NCI-H1694 treated with DMSO at 0.1 percent for 48 hours (cell line): ENCODE data around the gene GORASP1.

Experiments
- DNase-seq: peaks from one replicate; lab custom pipeline; 2025; lab: John Stamatoyannopoulos, UW

GORASP1 gene

DNA sequence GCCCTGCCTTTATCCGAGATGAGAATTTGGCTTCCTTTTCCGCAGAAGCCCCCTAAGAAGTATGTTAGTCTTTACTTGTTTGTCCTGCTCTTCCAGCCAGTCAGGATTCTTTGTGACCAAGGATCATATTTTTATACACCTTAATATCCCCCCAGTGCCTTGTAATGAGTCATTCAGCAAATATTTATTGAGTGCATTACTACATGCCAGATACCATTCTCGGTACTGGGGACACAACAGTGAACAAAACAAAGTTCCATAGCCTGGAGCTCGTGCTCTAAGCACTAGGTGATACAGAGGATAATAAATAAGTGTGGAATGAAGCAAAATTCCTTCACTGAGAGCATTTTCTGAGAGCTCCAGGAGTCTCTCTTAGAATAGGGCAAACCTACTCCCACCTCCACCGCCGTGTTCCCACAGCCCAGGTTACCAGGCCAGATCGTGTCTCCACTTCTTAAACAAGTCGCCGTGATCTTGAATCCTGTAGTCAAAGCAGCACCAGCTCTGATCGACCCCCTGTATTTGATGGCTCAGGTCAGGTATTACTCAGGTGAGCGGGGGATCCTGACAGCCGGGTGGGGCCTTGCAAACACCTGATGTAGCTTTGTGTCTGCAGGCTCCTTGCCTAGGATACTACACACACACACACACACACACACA is 18.5 kb upstream of the GORASP1 start:
- DNase-seq, result no peak

DNA sequence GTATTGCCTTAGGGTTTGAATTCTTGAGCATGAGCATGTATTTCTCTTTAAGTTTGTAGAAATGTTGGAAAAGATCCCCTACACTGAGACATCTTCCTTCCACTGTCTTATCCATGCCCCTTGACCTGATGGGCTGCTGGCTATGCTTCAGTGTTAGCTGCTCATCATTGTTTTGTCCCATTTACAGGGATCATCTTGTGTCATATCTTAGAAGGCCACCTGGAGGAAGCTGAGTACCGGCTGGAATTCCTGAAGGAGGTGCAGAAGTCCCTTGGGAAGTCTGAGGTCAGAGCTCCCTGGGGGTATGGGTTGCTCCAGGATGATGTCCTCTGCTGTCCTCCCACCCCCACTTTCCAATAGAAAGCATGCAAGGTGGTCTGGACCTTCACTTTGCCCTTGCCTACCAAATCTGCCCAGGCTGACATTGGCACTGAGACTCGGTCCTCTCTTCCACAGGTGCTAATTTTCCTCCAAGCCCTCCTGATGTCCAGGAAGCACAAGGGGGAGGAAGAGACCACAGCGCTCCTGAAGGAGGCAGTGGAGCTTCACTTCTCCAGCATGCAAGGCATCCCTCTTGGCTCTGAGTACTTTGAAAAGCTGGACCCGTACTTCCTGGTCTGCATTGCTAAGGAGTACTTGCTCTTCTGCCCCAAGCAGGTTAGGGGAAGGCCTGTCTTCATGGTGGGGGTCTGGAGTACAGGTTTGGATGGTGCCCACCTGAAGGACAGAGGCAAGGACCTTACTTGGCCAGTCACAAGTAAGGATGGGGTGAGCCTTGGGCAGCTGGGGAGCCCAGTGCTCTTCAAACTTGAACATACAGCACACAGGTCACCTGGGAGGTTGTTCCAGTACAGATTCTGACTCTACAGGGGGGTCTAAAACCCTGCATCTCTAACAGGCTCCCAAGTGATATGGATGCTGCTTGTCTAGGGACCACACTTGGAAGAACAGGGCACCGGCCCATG is 17.7 kb upstream of the GORASP1 start:
- DNase-seq, result no peak

DNA sequence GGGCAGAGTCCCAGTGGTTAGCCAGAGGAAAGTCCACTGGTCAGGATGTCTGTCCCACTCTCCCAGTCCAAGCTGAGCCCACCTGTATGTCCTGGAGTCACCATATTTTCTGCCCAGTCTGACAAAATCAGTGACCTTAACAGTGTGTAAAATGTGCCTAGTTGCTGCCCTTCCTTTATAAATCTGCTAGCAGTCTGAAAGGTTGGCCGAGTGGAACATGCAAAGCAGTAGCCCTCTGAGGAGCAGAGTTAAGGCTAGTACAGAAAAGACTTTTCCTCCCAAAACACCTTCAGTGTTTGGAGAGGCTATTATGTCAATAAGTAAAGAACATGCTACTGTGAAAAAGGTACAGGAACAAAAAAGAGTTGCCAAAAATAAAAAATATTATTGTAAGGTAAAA is 15.4 kb upstream of the GORASP1 start:
- no peak for DNase-seq

DNA sequence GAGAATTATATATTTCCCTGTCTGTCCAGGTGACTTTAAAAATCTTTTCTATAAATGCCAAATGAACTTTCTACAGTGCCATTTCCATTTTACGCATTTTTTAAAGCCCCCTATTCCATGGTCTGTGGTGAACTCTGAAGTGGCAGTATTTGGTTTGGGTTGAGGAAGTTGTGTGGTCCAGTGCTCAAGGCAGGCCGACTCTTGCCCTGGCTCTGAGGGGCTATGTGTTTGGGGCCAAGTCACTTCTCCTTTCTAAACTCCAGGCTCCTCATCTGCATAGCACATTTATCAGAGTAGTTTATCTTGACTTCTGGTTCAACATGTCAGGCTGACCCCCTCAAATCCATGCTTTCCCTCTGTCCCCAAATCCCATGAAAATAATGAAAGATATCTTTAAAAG is 14.2 kb upstream of the GORASP1 start:
- DNase-seq, result no peak

GRCh38 chr3:39118931-39119660 is 11.7 kb upstream of the GORASP1 start:
- DNase-seq, result no peak

DNA sequence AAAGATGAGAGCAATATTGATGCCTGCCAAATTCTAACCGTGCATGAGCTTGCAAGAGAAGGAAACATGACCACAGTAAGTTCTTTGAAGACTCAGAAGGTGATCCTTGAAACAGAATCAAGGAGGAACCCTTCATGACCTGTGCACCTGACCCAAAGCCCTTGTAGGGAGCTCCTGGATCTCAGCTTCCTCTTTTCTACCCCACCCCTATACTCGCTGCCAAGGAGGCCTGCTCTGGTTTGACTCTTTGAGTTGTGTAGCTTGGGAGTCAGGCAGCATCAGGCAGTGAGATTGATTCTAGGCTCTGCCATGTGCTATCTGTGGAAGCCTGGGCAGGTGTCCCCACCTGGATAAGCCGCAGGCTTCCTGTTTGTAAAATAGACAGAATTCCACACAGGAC is 10.7 kb upstream of the GORASP1 start:
- no peak for DNase-seq

DNA sequence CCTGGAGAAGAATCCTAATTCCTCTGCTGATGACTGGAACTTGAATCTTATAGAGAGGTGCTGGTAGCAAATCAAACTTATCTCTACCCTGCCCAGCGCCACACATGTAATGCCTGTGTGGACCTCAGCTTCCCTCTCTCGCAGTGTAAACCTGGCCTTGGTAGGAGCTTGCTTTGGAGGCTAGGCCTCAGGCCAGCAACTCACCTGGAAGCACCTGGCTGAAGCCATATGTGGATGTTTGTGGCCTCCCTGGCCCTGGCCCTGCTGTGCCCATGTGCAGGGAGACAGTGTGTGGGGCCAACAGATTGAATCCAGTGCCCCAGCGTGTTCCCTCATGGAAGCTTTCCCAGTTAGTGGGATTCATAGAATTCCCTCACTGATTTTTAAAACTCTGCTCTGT is 8.4 kb upstream of the GORASP1 start:
- no peak for DNase-seq

GRCh38 chr3:39114456-39114855 is 7.0 kb upstream of the GORASP1 start:
- DNase-seq, result no peak

- no peak for DNase-seq
These were observed 5.9 kb upstream of the GORASP1 start for GRCh38 chr3:39113291-39113690.

DNA sequence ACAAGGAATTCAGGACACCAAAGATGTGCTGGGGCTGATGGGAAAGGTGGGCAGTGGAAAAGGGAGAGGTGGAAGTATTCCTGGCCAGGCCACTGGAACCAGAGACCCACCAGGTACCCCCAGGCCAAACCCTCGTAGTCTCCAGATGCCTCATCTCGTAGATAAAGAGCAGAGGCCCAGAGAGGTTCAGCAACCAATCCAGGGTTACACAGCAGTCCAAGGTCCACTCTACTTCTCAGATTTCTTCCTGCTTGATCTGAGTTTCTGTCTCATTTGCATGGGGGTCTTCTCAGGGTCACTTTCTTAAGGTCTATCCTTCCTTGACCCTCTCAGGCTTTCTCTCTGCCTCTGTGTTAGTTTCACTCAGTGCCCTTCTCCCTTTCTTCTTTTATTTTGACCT is 5.1 kb upstream of the GORASP1 start:
- DNase-seq, result no peak

DNA sequence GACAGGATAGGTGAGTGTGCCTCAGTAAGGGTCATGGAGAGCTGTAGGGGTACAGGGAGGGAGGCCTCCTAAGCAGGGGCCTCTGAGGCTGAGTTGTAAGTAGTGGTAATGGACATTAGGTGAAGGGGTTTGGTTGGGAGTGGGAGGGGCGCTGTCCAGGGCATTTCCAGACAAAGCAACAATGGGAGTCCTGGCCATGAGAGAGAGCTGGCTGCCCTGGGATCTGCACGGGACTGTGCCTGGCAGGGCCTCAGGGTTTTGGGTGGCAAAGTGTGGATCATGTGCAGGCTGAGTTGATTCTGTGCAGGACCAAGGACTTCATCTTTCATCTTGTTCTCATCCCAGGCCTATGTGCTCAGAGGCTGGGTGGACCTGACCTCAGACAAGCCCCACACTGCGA is 4.7 kb upstream of the GORASP1 start:
- DNase-seq, result no peak

- DNase-seq, result no peak
These were observed 2.7 kb upstream of the GORASP1 start for GRCh38 chr3:39110041-39110639.

DNA sequence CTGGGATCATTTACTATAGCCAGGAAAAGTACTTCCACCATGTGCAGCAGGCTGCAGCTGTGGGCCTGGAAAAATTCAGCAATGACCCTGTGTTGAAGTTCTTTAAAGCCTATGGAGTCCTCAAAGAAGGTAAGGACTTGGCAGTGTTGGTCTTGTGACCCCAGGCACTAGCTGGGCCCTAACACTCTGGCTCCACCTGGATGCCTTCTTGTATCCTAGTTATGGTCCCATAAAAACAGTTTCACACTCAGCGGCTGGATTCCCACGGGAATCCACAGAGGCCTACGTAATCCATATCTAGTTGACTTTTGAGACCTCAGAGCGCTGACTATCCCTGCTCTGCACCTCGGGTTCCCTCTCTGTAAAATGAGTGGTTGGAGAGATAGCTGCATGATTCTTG is 1.7 kb upstream of the GORASP1 start:
- no peak for DNase-seq

- DNase-seq, result no peak
These were observed 828 bp upstream of the GORASP1 start for GRCh38 chr3:39108200-39108710.

DNA sequence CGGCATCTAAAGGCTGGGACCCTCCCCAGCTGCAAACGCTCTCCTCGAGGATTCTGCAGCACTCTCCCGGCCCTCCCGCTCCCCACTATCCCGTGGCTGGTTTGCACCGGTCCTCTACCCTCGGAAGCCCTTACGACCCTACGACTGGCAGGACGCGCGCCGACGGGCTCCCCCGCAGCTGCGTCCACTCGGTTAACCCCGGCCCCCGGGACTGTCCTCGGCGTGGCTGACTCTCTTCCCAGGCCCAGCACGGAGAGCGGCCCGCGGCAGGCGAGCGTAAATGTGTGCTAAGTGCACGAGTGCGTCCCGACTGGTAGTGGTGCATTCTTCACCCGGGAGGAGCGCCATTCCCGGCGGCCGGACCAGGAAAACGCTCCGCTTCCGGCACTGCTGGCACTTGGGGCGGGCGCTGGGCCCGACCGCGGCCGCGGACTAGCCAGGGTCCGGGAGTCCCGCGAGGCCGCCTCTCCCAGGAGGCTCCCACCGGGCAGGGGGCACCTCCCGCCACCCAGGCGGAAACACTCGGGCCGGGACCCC is 508 bp downstream of the GORASP1 start:
- DNase-seq, result no peak

- DNase-seq, result no peak
These were observed 1.1 kb downstream of the GORASP1 start for GRCh38 chr3:39106281-39106811.

GRCh38 chr3:39105687-39106063 is 1.8 kb downstream of the GORASP1 start:
- no peak for DNase-seq

GRCh38 chr3:39104961-39105686 is 2.3 kb downstream of the GORASP1 start:
- DNase-seq, result no peak

DNA sequence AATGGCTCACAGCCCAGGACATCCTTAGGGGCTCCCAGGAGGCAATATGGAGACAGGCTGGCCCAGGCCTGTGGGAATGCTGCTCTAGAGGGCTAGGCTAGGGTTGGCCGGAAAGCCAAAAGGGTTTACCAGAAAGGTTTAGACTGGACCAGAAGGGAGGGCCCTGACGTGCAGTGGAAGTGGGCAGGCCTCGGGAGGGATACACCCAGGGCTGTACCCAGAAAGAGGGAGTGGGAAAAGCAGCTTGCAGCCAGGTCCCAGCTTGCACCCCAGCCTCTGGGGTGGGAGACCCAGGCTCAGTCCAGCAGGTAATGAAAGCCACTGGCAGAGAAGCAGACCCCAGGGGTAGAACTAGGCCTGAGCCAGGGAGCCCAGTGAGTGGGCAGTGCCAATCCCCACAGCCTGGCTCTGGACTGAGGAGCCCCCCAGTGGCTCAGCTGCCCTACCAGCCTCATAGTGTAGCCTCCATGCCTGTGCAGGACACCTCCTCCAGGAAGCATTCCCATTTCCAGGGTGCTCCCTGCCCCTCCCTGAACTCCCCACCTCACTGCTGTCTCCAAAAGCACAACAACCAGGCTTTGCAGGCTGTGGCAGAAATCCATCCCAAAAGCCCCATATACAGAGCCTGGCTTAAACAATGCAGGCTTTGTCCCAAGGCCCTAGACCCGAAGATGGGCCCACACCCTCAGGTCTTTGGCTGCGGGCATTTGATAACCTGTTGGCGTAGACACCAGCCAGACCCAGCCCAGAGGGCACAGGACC is 3.5 kb downstream of the GORASP1 start:
- no peak for DNase-seq

GRCh38 chr3:39103324-39103693 is 4.1 kb downstream of the GORASP1 start:
- DNase-seq, result no peak
